ENCODE results near the gene C1QL3.

The C1QL3 gene

GRCh38 chr10:16493884-16494536, 27.7 kb downstream of the C1QL3 start:
- no peak for DNase-seq (ENCODE audit: low spot score)

- no peak for DNase-seq (ENCODE audit: low spot score)
These were observed 29.7 kb downstream of the C1QL3 start for GRCh38 chr10:16491933-16492332.

DNA sequence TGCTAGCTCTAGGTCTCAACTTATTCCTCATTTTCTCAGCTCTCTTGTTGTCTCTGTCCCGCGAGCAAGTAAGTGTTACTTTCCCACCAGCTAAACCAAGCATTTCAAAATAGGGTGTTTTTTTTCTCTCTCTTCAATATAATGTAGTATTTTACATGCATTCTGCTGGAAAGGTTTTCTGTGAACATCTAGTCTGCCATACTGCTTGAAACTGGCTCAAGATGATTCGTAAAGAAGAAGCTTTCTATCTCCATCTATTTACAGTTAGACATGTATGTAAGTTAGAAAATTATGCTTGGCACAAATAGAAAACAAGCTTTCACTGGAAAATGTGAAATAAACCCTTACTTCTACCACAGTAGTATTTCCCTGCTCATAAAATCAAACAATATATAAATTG, 31.2 kb downstream of the C1QL3 start:
- no peak for DNase-seq (ENCODE audit: low spot score)

DNA sequence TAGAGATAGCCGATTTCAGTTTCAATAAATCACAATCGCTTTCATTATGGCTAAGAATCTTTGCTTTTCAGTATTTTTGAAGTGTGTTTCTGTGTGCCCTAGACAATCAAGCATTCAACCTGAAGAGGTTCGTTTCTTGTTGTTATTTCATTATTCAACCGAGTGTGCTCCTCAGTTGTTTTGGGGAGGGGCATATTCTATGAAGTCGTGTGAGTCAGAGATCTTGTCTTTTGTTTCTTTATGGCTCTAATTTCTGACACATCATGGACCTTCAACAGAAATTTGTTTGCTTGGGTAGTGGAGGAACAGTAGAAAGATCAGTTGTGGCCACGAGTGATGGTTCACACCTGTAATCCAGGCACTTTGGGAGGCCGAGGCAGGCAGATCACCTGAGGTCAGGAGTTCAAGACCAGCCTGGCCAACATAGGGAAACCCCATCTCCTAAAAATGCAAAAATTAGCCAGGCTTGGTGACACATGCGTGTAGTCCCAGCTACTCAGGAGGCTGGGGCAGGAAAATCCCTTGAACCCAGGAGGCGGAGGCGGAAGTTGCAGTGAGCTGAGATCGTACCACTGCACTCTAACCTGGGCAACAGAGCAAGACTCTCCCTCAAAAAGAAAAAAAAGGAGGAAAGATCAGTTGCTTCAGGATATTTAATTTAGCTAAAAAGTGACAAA, 38.3 kb downstream of the C1QL3 start:
- DNase-seq (ENCODE audit: low spot score), result no peak

GRCh38 chr10:16481052-16481728, 40.5 kb downstream of the C1QL3 start:
- DNase-seq (ENCODE audit: low spot score), result no peak

- no peak for DNase-seq (ENCODE audit: low spot score)
These were observed 42.9 kb downstream of the C1QL3 start for GRCh38 chr10:16478801-16479200.

DNA sequence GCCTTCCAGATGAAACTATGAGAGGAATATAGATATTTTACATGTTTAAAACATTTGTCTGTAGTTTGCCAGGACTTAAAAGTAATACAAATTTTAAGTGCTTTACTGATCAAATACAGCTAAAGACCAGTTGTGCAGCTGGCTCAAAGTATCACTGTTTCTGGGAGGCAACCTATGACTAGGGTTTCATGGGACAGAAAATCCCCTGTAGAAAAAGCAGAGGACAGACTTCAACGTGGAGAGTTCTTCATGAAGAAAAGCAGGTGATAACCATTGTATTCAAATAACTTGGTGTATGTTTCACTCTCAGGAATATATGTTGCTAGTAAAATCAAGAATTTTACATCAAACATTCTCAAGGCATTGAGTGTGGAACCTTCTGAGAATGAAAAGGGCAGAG, 43.9 kb downstream of the C1QL3 start:
- no peak for DNase-seq (ENCODE audit: low spot score)

DNA sequence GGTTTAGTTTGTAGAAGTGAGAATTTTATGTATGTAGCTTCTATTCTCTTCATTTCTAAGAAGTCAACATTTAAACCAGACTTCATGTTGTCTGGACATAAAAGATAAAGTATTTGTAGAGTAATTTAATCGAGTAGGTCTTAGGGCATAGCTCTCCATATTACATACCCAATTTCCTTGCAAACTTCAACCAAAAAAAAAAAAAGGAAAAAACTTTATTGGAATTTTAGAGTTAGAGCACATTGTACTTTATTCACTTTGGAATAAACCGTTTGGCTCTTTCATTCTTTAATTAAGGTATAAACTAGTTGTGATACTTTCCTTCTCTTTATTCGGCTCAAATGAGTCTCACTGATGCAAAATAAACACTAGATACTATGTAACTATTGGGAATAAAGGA, 48.9 kb downstream of the C1QL3 start:
- no peak for DNase-seq (ENCODE audit: low spot score)

DNA sequence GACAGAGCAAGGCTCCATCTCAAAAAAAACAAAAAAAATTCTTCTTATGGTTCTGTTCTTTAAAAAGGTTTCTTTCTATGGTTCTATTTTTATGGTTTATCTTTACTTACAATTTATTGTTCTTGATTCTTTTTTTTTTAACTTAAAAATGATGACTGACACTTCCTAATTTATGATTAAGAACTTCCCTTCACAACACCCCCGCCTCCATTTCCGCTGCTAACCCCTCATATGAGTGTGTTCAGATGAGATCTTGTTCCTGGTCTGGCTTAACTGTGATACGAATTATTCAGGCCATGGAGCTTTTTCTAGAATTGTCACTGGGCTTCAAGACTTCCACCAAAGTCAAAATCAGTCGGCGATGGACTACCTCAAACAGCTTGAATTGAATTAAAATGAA, 50.9 kb downstream of the C1QL3 start:
- no peak for DNase-seq (ENCODE audit: low spot score)

DNA sequence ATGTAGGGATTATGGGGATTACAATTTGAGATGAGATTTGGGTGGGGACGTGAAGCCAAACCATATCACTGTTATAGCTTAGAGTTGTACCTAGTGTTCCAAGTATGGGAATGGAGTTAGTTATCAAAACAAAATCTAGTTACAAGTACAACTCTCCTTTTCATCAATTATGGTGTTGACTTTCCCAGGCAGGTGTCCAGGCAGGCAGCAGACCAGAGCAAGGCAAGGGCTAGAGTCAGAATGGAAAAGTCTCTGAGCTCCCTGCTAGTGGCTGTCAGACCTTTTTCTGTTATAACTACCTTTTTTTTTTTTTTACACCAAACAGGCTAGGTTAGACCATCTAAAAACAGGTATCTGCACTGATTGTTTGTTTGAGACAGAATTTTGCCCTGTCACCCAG, 55.7 kb downstream of the C1QL3 start:
- no peak for DNase-seq (ENCODE audit: low spot score)

Data from COLO829 (cell line).